Measurements from ENCODE around the gene LSM11.

DNA sequence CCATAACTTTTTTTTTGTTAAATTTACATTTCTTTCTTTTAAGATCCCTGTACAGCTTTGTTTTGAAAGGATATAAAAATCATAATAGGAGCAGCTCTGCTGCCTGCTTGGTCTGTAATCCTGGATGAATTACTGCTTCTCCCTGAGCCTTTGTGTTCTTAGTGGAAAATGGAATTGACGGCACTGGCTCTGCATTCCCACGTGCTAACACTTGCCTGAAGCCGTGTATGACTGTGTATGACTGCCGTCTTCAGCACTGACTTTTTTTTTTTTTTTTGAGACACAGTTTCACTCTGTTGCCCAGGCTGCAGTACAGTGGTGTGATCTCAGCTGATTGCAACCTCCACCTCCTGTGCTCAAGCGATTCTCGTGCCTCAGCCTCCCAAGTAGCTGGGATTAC is 7.5 kb upstream of the LSM11 start:
- TF ChIP-seq POLR2AphosphoS5 (IDR thresholded peaks at IDR 0.05; ENCODE audit: low read depth, low read length) (no peak), POLR2A (IDR thresholded peaks at IDR 0.05; ENCODE audit: low read depth, low read length) (no peak)
